ENCODE results near the gene C22orf42. TPM values are rescaled to one million over a fixed set of nuclear protein-coding genes. Genes with fewer than 3 reads are reported as not detected.

C22orf42 gene
- total RNA-seq = under 1 TPM in 2 of 9 donors, not detected in 7; 0.28 to 0.55 TPM
- under 1 TPM; 0.17 to 0.80 (median 0.57) TPM for polyA plus RNA-seq
- long read RNA-seq, donor 1 = 0 reads
- long read RNA-seq, donor 2 = 0 reads
- long read RNA-seq, donor 3 = 0 reads
- long read RNA-seq, donor 4 = 0 reads
- long read RNA-seq, donor 5 = 0 reads
- long read RNA-seq, donor 6, partial matches to known transcripts = 0 of 1 reads
- long read RNA-seq, donor 6, other reads (novel, unspliced or antisense) = 0 of 1 reads
- long read RNA-seq, donor 7 = 0 reads
- long read RNA-seq, donor 8 = 0 reads
- long read RNA-seq, donor 9 = 0 reads
- long read RNA-seq, donor 10 = 0 reads

- no peak for TF ChIP-seq CTCF (IDR thresholded peaks at IDR 0.05)
- no peak for TF ChIP-seq POLR2A (IDR thresholded peaks at IDR 0.05)
- Histone ChIP-seq H3K4me3 (no peak within 1 kb of the TSS), H3K9me3 (replicated peaks in 1 of 3) (no peaks in the 10 kb centered on the region), H3K4me1 (replicated peaks in 1 of 2) (no peaks in the 10 kb centered on the region), H3K27ac (no peak within 1 kb of the TSS), H3K27me3 (peaks cover 8% of the 10 kb centered on the region), H3K36me3 (replicated peaks in 1 of 2) (no peaks in the 10 kb centered on the region)
- peak in 1 of 7 donors; percentile 30 for DNase-seq
- intact Hi-C loops (cut with DNase I) = no loop called here
- 57 to 85% (median 69%) methylated on average over 3 to 12 of the region's 12 CpGs for WGBS, 4 donors
These were observed at the start of gene C22orf42 for GRCh38 chr22:32158712-32159533. C22orf42 (minus strand) TSS chr22:32159303; CDS start chr22:32159215, 88 bp downstream.

GRCh38 chr22:32208681-32209080, 49.6 kb upstream of the C22orf42 start:
- WGBS, 4 donors = 83 to 91% (median 88%) methylated on average over 3 of the region's 3 CpGs
- no peak for DNase-seq
- TF ChIP-seq CTCF (IDR thresholded peaks at IDR 0.05) (no peak), POLR2A (IDR thresholded peaks at IDR 0.05) (no peak)
- no peak overlapping the region for H3K27ac ChIP-seq
- H3K4me1 ChIP-seq (replicated peaks in 1 of 2) = no peaks in the 10 kb centered on the region
- H3K9me3 ChIP-seq (replicated peaks in 1 of 3) = no peaks in the 10 kb centered on the region
- no peak overlapping the region for H3K4me3 ChIP-seq
- intact Hi-C loops (cut with DNase I) = no loop called here
- no peaks in the 10 kb centered on the region for H3K36me3 ChIP-seq (replicated peaks in 1 of 2)
- H3K27me3 ChIP-seq = no peaks in the 10 kb centered on the region

GRCh38 chr22:32207971-32208480, 48.9 kb upstream of the C22orf42 start:
- Histone ChIP-seq H3K9me3 (replicated peaks in 1 of 3) (no peaks in the 10 kb centered on the region), H3K27me3 (peaks cover 6% of the 10 kb centered on the region), H3K27ac (no peak overlapping the region), H3K4me1 (replicated peaks in 1 of 2) (no peaks in the 10 kb centered on the region), H3K4me3 (no peak overlapping the region), H3K36me3 (replicated peaks in 1 of 2) (no peaks in the 10 kb centered on the region)
- intact Hi-C loops (cut with DNase I) = no loop called here
- DNase-seq = no peak
- TF ChIP-seq CTCF (IDR thresholded peaks at IDR 0.05) = no peak
- TF ChIP-seq POLR2A (IDR thresholded peaks at IDR 0.05) = no peak
- WGBS, 4 donors = 71 to 80% (median 76%) methylated on average over 4 of the region's 4 CpGs

All from adrenal gland (tissue), 19 donors.